ENCODE data around the gene DTX4.

- TF ChIP-seq CTCF (IDR thresholded peaks at IDR 0.05) (no peak), POLR2A (IDR thresholded peaks at IDR 0.05) (no peak)
Measured at GRCh38 chr11:59176330-59176729, 4.4 kb downstream of the DTX4 start.

Data from testis (tissue), 2 donors.